Measurements from ENCODE around the gene PTPRG. TPM values are rescaled to one million over a fixed set of nuclear protein-coding genes. Genes with fewer than 3 reads are reported as not detected.
"Not testable (repeated sequence)": the region's sequence is repeated elsewhere in the genome, so short reads cannot be mapped to it uniquely, and the experiment has no call there.

PTPRG gene
- total RNA-seq, 2 experiments from 2014 or later: 0.13 to 0.15 TPM

DNA sequence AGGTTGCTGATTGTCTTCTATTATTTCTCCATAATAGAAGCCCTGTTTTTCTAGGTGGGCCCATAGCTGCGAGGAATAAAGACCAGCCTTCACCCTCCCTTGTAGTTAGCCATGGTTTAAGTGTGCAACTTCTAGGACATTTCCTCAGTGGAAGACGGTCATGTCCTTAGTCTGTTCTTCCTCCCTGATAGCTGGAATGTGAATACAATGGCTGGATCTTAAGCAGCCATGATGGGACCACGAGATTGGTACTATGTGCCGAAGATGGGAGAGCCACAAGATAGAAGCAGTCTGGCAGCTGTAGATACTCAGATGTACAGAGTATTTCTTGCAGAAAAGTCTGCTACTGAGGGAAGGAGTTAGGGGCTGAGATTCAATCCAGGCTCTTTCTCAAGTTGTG, 152.9 kb downstream of the PTPRG start:
- Mint-ChIP-seq H3K36me3 (ENCODE audit: low read depth) (no peaks in the 10 kb centered on the region), H3K27me3 (no peaks in the 10 kb centered on the region), H3K9me3 (peaks cover 3% of the 10 kb centered on the region), H3K4me3 (no peak overlapping the region), H3K27ac (no peak overlapping the region), H3K4me1 (no peaks in the 10 kb centered on the region)
- DNase-seq: no peak
- ChIA-PET POLR2A (no interaction called here), CTCF (no interaction called here)

DNA sequence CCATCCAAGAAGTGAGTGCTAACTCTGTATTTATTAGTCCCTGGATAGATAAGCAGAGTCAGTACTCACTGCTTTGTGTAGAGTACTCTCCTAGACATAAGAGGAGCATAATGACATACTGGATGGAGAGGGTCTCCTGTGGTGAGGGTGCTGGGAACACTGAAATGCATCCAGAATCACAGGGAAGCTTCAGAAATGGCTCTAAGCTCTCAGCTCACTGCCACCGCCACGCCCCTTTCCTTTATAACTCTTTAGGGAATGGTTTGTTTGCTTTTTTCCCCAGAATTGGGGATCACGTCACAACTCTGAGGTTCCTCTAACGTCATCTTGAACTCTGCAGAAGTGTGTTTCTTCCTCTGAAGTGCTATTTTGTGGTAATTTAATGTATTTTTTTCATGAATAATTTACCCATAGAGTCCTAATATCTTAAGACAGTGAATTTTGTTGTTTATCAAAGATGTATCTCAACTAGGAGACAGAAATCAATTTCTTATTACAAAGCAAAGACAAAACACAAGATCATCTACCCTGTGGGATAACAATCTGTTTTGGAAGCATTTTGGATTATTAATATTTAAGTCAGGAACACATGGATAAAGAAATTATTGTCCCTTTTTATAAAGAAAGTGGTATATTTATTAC, 154.6 kb downstream of the PTPRG start:
- Mint-ChIP-seq H3K27me3 (no peaks in the 10 kb centered on the region), H3K4me1 (no peaks in the 10 kb centered on the region), H3K27ac (no peak overlapping the region), H3K36me3 (ENCODE audit: low read depth) (no peaks in the 10 kb centered on the region), H3K9me3 (peaks cover 3% of the 10 kb centered on the region), H3K4me3 (no peak overlapping the region)
- DNase-seq: no peak
- ChIA-PET POLR2A (no interaction called here), CTCF (no interaction called here)

DNA sequence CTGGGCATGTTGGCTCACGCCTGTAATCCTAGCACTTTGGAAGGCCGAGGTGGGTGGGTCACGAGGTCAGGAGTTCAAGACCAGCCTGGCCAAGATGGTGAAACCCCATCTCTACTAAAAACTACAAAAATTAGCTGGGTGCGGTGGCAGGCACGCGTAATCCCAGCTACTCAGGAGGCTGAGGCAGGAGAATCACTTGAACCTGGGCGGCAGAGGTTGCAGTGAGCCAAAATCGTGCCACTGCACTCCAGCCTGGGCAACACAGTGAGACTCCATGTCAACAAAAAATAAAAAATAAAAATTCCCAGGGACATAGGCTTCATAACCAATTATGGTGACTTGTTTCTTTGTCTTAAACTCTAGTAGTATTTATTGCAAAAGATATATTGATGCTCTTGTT, 155.3 kb downstream of the PTPRG start:
- H3K9me3 Mint-ChIP-seq; H3K27me3 Mint-ChIP-seq; H3K27ac Mint-ChIP-seq; POLR2A ChIA-PET; H3K36me3 Mint-ChIP-seq (ENCODE audit: low read depth); H3K4me1 Mint-ChIP-seq; H3K4me3 Mint-ChIP-seq; DNase-seq; CTCF ChIA-PET: not testable (repeated sequence)

DNA sequence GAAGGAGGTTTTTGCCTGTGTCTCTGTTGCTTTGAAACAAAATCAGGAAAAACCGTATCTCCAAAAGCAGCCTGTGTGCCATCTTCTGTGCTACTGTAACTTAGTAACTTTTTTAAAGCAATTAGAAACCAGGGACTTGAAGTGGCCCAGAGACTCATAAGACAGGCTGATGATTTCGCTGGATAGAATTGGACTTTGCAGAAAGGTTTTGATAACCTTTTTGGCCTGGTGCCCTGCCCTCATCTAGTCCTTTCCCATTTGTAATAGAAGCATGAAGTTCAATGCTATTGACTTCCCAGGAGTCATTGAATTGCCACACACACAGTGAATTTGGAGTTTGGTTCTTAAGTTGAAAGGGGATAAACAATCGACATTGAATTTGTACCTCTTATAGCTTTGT, 157.2 kb downstream of the PTPRG start:
- POLR2A ChIA-PET: no interaction called here
- Mint-ChIP-seq H3K36me3 (ENCODE audit: low read depth) (no peaks in the 10 kb centered on the region), H3K27me3 (no peaks in the 10 kb centered on the region), H3K27ac (no peak overlapping the region), H3K9me3 (peaks cover 3% of the 10 kb centered on the region), H3K4me1 (no peaks in the 10 kb centered on the region), H3K4me3 (no peak overlapping the region)
- CTCF ChIA-PET: no interaction called here
- no peak for DNase-seq

DNA sequence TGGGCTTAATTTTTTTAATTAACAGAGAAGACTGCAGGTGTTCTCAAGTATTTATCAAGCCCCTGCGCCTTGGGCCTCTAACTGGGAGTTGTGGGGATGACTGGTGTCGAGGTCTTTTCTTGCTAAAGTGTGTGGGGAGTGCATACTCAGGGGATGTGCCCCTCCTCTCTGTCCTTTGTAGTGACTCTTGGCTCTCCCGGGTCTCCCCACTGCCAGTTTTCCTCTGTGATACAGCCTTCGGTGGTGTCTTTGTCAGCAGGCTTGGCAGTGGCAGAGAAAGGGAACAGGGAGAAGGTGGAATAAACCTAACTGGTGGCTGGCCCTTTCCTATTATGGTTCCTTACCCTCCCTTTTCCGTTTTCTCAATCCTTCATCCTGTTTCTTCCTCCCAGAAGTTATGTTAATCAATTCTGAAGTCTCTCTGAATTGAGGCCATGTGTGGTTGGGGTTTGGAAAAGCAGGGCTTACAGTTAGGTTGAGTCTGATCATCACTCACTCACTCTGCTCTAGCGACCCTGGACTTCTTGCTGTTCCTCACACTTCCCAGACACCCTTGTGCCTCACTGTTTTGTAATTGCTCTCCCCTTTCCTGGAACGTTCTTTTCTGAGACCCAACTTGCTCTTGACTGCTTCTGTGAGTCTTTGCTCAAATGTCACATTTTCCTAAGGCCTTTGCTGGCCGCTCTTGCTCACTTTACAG, 158.1 kb downstream of the PTPRG start:
- no peak overlapping the region for H3K4me3 Mint-ChIP-seq
- H3K9me3 Mint-ChIP-seq: peaks cover 3% of the 10 kb centered on the region
- no peak for DNase-seq
- no peaks in the 10 kb centered on the region for H3K36me3 Mint-ChIP-seq (ENCODE audit: low read depth)
- no peaks in the 10 kb centered on the region for H3K4me1 Mint-ChIP-seq
- ChIA-PET POLR2A (no interaction called here), CTCF (no interaction called here)
- no peak overlapping the region for H3K27ac Mint-ChIP-seq
- H3K27me3 Mint-ChIP-seq: no peaks in the 10 kb centered on the region

DNA sequence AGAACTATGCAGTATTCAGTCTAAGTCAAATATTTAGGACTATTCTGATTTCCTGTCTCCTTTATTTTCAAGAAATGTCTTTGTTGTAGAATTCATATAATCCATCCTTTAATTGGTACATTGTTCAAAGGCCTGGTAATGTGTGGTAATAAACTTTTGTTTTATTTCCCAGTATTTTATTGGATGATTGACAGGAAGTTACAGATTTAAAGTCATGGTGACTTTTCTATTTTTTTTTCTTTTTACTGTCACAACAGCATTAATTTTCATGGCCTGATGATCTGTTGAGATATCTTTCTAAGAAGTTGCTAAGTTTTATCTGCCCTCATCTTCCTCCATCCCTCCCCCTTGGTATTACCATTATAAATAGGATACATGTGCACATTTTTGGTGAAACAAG, 161.7 kb downstream of the PTPRG start:
- H3K27me3 Mint-ChIP-seq: no peaks in the 10 kb centered on the region
- ChIA-PET CTCF (no interaction called here), POLR2A (no interaction called here)
- H3K9me3 Mint-ChIP-seq: peaks cover 3% of the 10 kb centered on the region
- DNase-seq: no peak
- H3K4me3 Mint-ChIP-seq: no peak overlapping the region
- no peaks in the 10 kb centered on the region for H3K36me3 Mint-ChIP-seq (ENCODE audit: low read depth)
- H3K4me1 Mint-ChIP-seq: no peaks in the 10 kb centered on the region
- no peak overlapping the region for H3K27ac Mint-ChIP-seq

DNA sequence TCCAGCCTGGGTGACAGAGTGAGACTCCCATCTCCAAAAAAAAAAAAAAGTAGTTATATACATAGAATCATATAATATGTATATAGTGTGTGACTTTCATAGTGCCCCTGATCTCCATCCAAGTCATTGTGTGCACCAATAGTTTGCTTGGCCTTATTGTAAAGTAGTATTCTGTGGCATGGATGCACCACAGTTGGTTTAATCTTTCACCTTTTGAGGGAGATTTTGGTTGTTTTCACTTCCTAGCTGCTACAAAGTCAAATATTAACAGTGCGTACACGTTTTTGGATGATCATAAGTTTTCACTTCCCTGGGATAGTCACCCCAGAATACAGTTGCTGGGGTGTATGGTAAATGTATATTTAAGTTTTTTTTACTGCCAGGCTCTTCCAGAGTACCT, 162.8 kb downstream of the PTPRG start:
- POLR2A ChIA-PET: no interaction called here

DNA sequence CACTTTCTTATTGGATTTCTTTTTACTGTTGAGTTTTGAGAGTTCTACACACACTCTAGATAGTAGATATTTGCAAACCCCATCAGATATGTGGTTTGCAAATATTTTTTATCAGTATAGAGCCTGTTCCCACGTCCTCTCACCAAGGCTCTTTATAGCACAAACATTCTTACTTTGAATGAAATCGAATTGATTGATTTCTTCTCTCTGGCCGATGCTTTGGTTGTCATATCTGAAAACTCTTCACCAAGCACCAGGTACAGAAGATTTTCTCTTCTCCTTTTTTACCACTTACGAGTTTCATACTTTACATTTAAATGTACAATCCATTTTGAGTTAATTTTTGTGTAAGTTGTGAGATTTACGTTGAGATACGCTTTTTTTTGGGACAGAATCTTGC, 163.4 kb downstream of the PTPRG start:
- no peaks in the 10 kb centered on the region for H3K27me3 Mint-ChIP-seq
- ChIA-PET CTCF (no interaction called here), POLR2A (no interaction called here)
- H3K27ac Mint-ChIP-seq: no peak overlapping the region
- no peaks in the 10 kb centered on the region for H3K4me1 Mint-ChIP-seq
- no peak overlapping the region for H3K4me3 Mint-ChIP-seq
- H3K36me3 Mint-ChIP-seq (ENCODE audit: low read depth): no peaks in the 10 kb centered on the region
- H3K9me3 Mint-ChIP-seq: peaks cover 3% of the 10 kb centered on the region
- DNase-seq: no peak

More for the DNA sequence above, 162.8 kb downstream of the PTPRG start:
- Mint-ChIP-seq H3K27ac (no peak overlapping the region), H3K4me3 (no peak overlapping the region), H3K27me3 (no peaks in the 10 kb centered on the region), H3K9me3 (peaks cover 3% of the 10 kb centered on the region), H3K4me1 (no peaks in the 10 kb centered on the region), H3K36me3 (ENCODE audit: low read depth) (no peaks in the 10 kb centered on the region)
- CTCF ChIA-PET: no interaction called here
- DNase-seq: no peak

DNA sequence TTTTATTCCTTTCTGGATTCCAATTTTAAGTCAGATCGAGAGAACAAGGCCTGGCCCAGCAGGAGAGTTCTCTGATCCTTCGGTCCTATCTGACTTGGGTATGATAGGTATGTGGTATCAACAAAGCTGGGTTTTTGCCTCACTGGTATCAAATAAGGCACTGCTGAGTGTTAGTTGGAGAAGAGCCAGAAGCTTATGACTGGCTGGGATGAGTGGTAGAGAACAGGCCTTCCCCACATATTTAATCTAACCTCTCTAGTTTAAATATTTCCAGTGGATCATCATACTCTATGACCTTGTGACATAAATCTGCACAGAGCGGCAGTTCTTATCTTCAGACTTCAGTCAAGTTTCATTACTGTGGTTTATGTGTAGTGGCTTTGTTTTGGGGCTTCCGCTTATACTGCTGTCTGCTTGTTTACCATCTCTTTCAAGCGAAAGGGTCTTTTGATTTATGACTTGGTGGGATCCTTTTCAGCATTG, 164.5 kb downstream of the PTPRG start:
- no peak overlapping the region for H3K4me3 Mint-ChIP-seq
- H3K4me1 Mint-ChIP-seq: no peaks in the 10 kb centered on the region
- peaks cover 3% of the 10 kb centered on the region for H3K9me3 Mint-ChIP-seq
- no peaks in the 10 kb centered on the region for H3K27me3 Mint-ChIP-seq
- ChIA-PET POLR2A (no interaction called here), CTCF (no interaction called here)
- H3K36me3 Mint-ChIP-seq (ENCODE audit: low read depth): no peaks in the 10 kb centered on the region
- no peak overlapping the region for H3K27ac Mint-ChIP-seq
- DNase-seq: no peak

DNA sequence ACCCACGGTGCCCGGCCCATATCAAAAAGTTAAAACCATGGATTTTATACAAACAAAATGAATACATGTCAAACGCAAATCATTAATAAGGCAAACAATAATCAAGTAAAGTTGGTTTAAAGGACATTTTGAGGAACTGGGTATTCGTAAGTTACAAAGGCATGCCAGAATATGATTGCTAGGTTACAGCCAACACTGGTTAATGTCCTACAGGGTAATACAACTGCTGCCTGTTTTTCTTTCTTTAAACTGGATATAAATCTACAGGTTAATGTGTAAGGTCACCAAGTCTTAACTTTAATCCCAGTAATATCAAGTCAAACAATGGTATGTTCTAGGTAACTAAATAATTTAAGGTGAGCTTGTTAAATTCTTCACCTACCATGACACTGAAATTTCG, 166.1 kb downstream of the PTPRG start:
- Mint-ChIP-seq H3K36me3 (ENCODE audit: low read depth) (no peaks in the 10 kb centered on the region), H3K9me3 (peaks cover 3% of the 10 kb centered on the region), H3K4me3 (no peak overlapping the region), H3K27me3 (no peaks in the 10 kb centered on the region), H3K27ac (no peak overlapping the region), H3K4me1 (no peaks in the 10 kb centered on the region)
- ChIA-PET CTCF (no interaction called here), POLR2A (no interaction called here)
- no peak for DNase-seq

DNA sequence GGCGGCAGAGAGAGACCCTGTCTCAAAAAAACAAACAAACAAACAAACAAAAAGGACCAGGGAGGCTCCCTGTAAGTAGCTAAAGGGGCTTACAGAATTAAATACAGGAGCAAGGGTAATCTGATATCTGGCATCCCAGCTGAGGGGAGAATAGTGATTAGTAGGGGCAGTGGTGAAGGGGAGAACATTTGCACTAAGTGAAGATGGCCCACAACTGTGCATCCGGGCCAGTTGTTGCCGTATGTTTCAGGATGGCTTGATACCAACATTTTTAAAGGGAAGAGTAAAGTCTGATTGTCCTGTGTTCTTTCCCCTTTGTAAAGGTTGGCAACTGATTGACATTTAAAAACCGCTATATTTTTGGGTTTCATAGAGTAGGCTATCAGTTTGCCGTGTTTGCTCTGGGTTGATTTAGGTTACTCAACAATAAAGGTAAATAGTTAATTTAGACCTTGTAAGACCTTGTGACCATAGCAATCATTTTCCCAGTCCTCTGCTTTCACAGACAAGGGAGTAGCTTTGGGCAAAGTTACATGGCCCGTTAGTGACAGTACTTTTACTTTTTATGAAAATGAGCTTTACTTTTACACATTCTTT, 167.8 kb downstream of the PTPRG start:
- no peak overlapping the region for H3K27ac Mint-ChIP-seq
- peaks cover 3% of the 10 kb centered on the region for H3K9me3 Mint-ChIP-seq
- H3K27me3 Mint-ChIP-seq: no peaks in the 10 kb centered on the region
- DNase-seq: no peak
- H3K36me3 Mint-ChIP-seq (ENCODE audit: low read depth): no peaks in the 10 kb centered on the region
- POLR2A ChIA-PET: no interaction called here
- CTCF ChIA-PET: no interaction called here
- no peak overlapping the region for H3K4me3 Mint-ChIP-seq
- no peaks in the 10 kb centered on the region for H3K4me1 Mint-ChIP-seq

DNA sequence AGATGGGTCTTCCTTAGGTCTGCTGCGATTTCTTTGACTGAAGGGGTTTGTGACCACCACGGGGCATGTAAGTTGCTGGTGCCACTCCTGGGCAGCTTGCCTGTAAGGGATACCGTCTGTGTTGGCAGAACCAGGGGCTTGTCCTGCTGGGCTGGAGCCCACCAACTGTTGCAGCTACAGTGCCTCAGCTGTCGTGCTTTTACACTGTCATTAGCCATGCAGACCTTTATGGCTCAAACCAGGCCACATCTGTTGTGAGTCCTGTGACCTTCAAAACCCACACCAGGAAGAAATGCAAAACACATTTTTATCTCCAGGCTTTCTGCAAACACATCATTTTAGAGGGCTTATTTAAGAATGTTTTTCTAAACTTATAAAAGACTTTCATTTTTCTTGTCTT, 168.7 kb downstream of the PTPRG start:
- H3K4me1 Mint-ChIP-seq: no peaks in the 10 kb centered on the region
- peaks cover 3% of the 10 kb centered on the region for H3K9me3 Mint-ChIP-seq
- CTCF ChIA-PET: no interaction called here
- no peaks in the 10 kb centered on the region for H3K36me3 Mint-ChIP-seq (ENCODE audit: low read depth)
- no peak overlapping the region for H3K4me3 Mint-ChIP-seq
- H3K27me3 Mint-ChIP-seq: no peaks in the 10 kb centered on the region
- H3K27ac Mint-ChIP-seq: no peak overlapping the region
- no peak for DNase-seq
- POLR2A ChIA-PET: no interaction called here

DNA sequence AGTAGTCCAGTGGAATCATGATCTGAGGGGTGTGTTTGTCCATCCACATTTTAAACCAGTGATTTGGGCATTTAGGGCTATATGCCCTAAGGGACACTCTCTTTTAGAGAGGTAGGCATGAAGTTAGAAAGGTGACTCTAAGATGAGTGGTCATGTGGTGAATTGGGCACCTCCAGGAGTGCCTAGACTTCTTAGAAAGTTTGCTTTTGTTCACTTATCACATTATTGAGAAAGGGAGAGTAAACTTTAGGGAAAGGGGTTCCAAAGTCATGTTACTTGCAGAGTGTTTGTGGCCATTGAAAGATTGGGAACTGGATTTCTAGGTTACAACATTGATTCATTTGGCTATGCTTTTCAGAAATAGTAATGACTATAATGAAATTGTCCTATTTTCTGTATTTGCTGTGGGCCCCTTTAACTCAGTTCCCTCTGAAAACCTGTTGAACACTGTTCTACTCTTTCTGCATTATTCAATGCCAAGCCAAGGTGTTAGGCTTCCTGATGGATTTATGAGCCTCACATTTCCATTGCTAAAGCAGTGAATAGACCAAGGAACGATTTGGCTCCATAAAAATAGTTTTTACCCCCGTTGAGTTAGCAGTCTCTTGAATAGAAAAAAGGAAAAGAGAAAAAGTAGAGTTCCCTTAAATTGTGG, 169.3 kb downstream of the PTPRG start:
- no peaks in the 10 kb centered on the region for H3K4me1 Mint-ChIP-seq
- CTCF ChIA-PET: no interaction called here
- POLR2A ChIA-PET: no interaction called here
- no peaks in the 10 kb centered on the region for H3K27me3 Mint-ChIP-seq
- H3K9me3 Mint-ChIP-seq: peaks cover 3% of the 10 kb centered on the region
- no peak for DNase-seq
- no peak overlapping the region for H3K4me3 Mint-ChIP-seq
- no peak overlapping the region for H3K27ac Mint-ChIP-seq
- H3K36me3 Mint-ChIP-seq (ENCODE audit: low read depth): no peaks in the 10 kb centered on the region

DNA sequence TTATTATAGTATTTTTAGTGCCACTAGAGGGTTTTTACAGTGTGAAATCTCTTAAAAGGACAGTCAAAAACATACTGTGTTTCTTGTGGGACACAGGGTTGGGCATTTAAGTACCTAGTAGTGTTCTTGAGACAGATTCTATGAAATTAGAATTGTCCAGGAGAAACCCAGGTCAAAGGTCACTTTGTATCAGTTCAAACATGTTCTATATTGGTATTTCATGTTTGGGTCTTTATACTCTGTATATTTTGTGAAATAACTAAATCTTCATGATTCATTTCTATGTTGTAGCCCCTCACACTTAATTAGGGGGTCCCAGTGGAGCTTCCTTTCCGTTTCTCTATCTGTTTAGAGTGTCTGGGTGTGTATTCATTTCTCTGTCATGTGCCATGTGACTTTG, 171.6 kb downstream of the PTPRG start:
- Mint-ChIP-seq H3K36me3 (ENCODE audit: low read depth) (no peaks in the 10 kb centered on the region), H3K27me3 (no peaks in the 10 kb centered on the region), H3K4me1 (no peaks in the 10 kb centered on the region), H3K9me3 (peaks cover 4% of the 10 kb centered on the region), H3K4me3 (no peak overlapping the region), H3K27ac (no peak overlapping the region)
- POLR2A ChIA-PET: no interaction called here
- CTCF ChIA-PET: no interaction called here
- DNase-seq: no peak

Data from activated CD4-positive, alpha-beta memory T cell treated with anti-CD3 and anti-CD28 coated beads, Interleukin-2, amount 10 ng/mL, durations not matched to agents 7 days and 5 days (primary cell).